Activated naive CD4-positive, alpha-beta T cell treated with anti-CD3 and anti-CD28 coated beads, Interleukin-2, amount 50 U/mL, for 24 hours (primary cell): ENCODE measurements around the gene ARMC6.

ENCODE experiments used
- H3K27ac Mint-ChIP-seq: one replicate; pipeline ENCODE4 v1.8.0; 2021; ENCODE audit warnings: mild to moderate bottlenecking, mixed read lengths
- H3K27me3 Mint-ChIP-seq: one replicate; pipeline ENCODE4 v1.8.0; 2021; ENCODE audit warnings: mixed read lengths
- H3K36me3 Mint-ChIP-seq: one replicate; pipeline ENCODE4 v1.8.0; 2021; ENCODE audit warnings: mixed read lengths
- H3K4me1 Mint-ChIP-seq: one replicate; pipeline ENCODE4 v1.8.0; 2021; ENCODE audit warnings: mixed read lengths
- H3K4me3 Mint-ChIP-seq: one replicate; pipeline ENCODE4 v1.8.0; 2021; ENCODE audit warnings: mild to moderate bottlenecking, mixed read lengths
- H3K9me3 Mint-ChIP-seq: one replicate; pipeline ENCODE4 v1.8.0; 2021; ENCODE audit warnings: mixed read lengths

Gene ARMC6

GRCh38 chr19:19057317-19057716, 23.9 kb downstream of the ARMC6 start:
- peaks cover 2% of the 10 kb centered on the region for H3K4me1 Mint-ChIP-seq
- no peaks in the 10 kb centered on the region for H3K27me3 Mint-ChIP-seq
- H3K36me3 Mint-ChIP-seq: no peaks in the 10 kb centered on the region
- H3K4me3 Mint-ChIP-seq: no peak overlapping the region
- no peak overlapping the region for H3K27ac Mint-ChIP-seq
- H3K9me3 Mint-ChIP-seq: no peaks in the 10 kb centered on the region

GRCh38 chr19:19057720-19058119, 24.3 kb downstream of the ARMC6 start:
- H3K36me3 Mint-ChIP-seq: no peaks in the 10 kb centered on the region
- no peak overlapping the region for H3K27ac Mint-ChIP-seq
- H3K9me3 Mint-ChIP-seq: no peaks in the 10 kb centered on the region

GRCh38 chr19:19059018-19059836, 25.8 kb downstream of the ARMC6 start:
- H3K27ac Mint-ChIP-seq: no peak overlapping the region
- H3K27me3 Mint-ChIP-seq: no peaks in the 10 kb centered on the region
- H3K36me3 Mint-ChIP-seq: no peaks in the 10 kb centered on the region
- no peaks in the 10 kb centered on the region for H3K9me3 Mint-ChIP-seq
- peaks cover 15% of the 10 kb centered on the region for H3K4me1 Mint-ChIP-seq
- no peak overlapping the region for H3K4me3 Mint-ChIP-seq

More at GRCh38 chr19:19057720-19058119, 24.3 kb downstream of the ARMC6 start:
- no peaks in the 10 kb centered on the region for H3K27me3 Mint-ChIP-seq
- H3K4me1 Mint-ChIP-seq: peaks cover 6% of the 10 kb centered on the region
- no peak overlapping the region for H3K4me3 Mint-ChIP-seq

GRCh38 chr19:19059837-19060611, 26.6 kb downstream of the ARMC6 start:
- no peaks in the 10 kb centered on the region for H3K27me3 Mint-ChIP-seq
- no peak overlapping the region for H3K27ac Mint-ChIP-seq
- no peaks in the 10 kb centered on the region for H3K36me3 Mint-ChIP-seq
- H3K9me3 Mint-ChIP-seq: no peaks in the 10 kb centered on the region
- H3K4me1 Mint-ChIP-seq: peaks cover 22% of the 10 kb centered on the region
- no peak overlapping the region for H3K4me3 Mint-ChIP-seq

GRCh38 chr19:19061506-19061905, 28.1 kb downstream of the ARMC6 start:
- Mint-ChIP-seq H3K27me3 (no peaks in the 10 kb centered on the region), H3K4me3 (no peak overlapping the region), H3K9me3 (no peaks in the 10 kb centered on the region), H3K4me1 (peaks cover 27% of the 10 kb centered on the region), H3K36me3 (no peaks in the 10 kb centered on the region), H3K27ac (no peak overlapping the region)

- H3K4me1 Mint-ChIP-seq: peaks cover 36% of the 10 kb centered on the region
- H3K27ac Mint-ChIP-seq: peak overlapping the region; percentile 84
- H3K27me3 Mint-ChIP-seq: no peaks in the 10 kb centered on the region
- H3K36me3 Mint-ChIP-seq: no peaks in the 10 kb centered on the region
- peak overlapping the region; percentile 85 for H3K4me3 Mint-ChIP-seq
- H3K9me3 Mint-ChIP-seq: no peaks in the 10 kb centered on the region
These were observed 29.2 kb downstream of the ARMC6 start for GRCh38 chr19:19062454-19063182.

GRCh38 chr19:19063183-19064097, 30.0 kb downstream of the ARMC6 start, which contains the start of gene SLC25A42:
TSS of gene SLC25A42 (plus strand) at chr19:19063994. CDS start at chr19:19096125, 32,131 bp downstream.
- peak within 1 kb of the TSS; percentile 85 for H3K4me3 Mint-ChIP-seq
- peaks cover 40% of the 10 kb centered on the region for H3K4me1 Mint-ChIP-seq
- H3K27me3 Mint-ChIP-seq: no peaks in the 10 kb centered on the region
- no peaks in the 10 kb centered on the region for H3K36me3 Mint-ChIP-seq
- H3K27ac Mint-ChIP-seq: peak within 1 kb of the TSS; percentile 84
- H3K9me3 Mint-ChIP-seq: no peaks in the 10 kb centered on the region

GRCh38 chr19:19064098-19064722, 30.8 kb downstream of the ARMC6 start:
- Mint-ChIP-seq H3K4me3 (peak overlapping the region; percentile 85), H3K4me1 (peaks cover 43% of the 10 kb centered on the region), H3K9me3 (no peaks in the 10 kb centered on the region), H3K36me3 (no peaks in the 10 kb centered on the region), H3K27ac (peak overlapping the region; percentile 75), H3K27me3 (no peaks in the 10 kb centered on the region)

GRCh38 chr19:19064811-19065745, 31.7 kb downstream of the ARMC6 start:
- Mint-ChIP-seq H3K4me3 (peak overlapping the region; percentile 85), H3K4me1 (peaks cover 49% of the 10 kb centered on the region), H3K27me3 (no peaks in the 10 kb centered on the region), H3K9me3 (no peaks in the 10 kb centered on the region), H3K27ac (peak overlapping the region; percentile 75), H3K36me3 (no peaks in the 10 kb centered on the region)

- H3K4me3 Mint-ChIP-seq: peak overlapping the region; percentile 23
- H3K9me3 Mint-ChIP-seq: no peaks in the 10 kb centered on the region
- H3K27ac Mint-ChIP-seq: peak overlapping the region; percentile 79
- no peaks in the 10 kb centered on the region for H3K27me3 Mint-ChIP-seq
- H3K4me1 Mint-ChIP-seq: peaks cover 54% of the 10 kb centered on the region
- H3K36me3 Mint-ChIP-seq: no peaks in the 10 kb centered on the region
These were observed 34.1 kb downstream of the ARMC6 start for GRCh38 chr19:19067276-19068072.

- Mint-ChIP-seq H3K27ac (peak overlapping the region; percentile 59), H3K4me3 (no peak overlapping the region), H3K9me3 (no peaks in the 10 kb centered on the region), H3K27me3 (no peaks in the 10 kb centered on the region), H3K4me1 (peaks cover 50% of the 10 kb centered on the region), H3K36me3 (no peaks in the 10 kb centered on the region)
These were observed 35.6 kb downstream of the ARMC6 start for GRCh38 chr19:19068659-19069654.

GRCh38 chr19:19071897-19072296, 38.5 kb downstream of the ARMC6 start:
- no peaks in the 10 kb centered on the region for H3K27me3 Mint-ChIP-seq
- H3K9me3 Mint-ChIP-seq: no peaks in the 10 kb centered on the region
- H3K4me3 Mint-ChIP-seq: no peak overlapping the region
- H3K4me1 Mint-ChIP-seq: peaks cover 42% of the 10 kb centered on the region
- no peaks in the 10 kb centered on the region for H3K36me3 Mint-ChIP-seq
- H3K27ac Mint-ChIP-seq: no peak overlapping the region
